GM23338 (cell line): Measurements from ENCODE around the gene CCDC167. TPM values are rescaled to one million over a fixed set of nuclear protein-coding genes. Genes with fewer than 3 reads are reported as not detected.

Experiments
- ATAC-seq: fragments of 200-7000 bp; cut with Tn5 transposase; 3 replicates; pipeline ENCODE4 v1.9.1; 2020
- DNase-seq: peaks from one replicate; pipeline ENCODE4 v3.0.0-alpha.2; 2015; ENCODE audit warnings: low spot score
- H2AFZ ChIP-seq: fragments of 200-600 bp; sonication (generic); 2 replicates; pipeline ENCODE4 v1.8.0; 2016; ENCODE audit warnings: antibody characterized with exemption, mild to moderate bottlenecking, moderate library complexity
- H3F3A ChIP-seq: fragments of 200-600 bp; sonication (generic); replicated peaks from 2 replicates; pipeline ENCODE4 v1.8.0; 2017; ENCODE audit warnings: antibody characterized with exemption, mixed run types, low read depth
- H3K27ac ChIP-seq: fragments of 200-600 bp; sonication (generic); 2 replicates; pipeline ENCODE4 v1.6.1; 2016; ENCODE audit warnings: low read depth
- H3K27me3 ChIP-seq: fragments of 200-600 bp; sonication (generic); 2 replicates; pipeline ENCODE4 v1.8.0; 2016; ENCODE audit warnings: mild to moderate bottlenecking, mixed run types, moderate library complexity; ENCODE audit not compliant: insufficient read depth
- H3K36me3 ChIP-seq: fragments of 200-600 bp; sonication (generic); 2 replicates; pipeline ENCODE4 v1.8.0; 2016; ENCODE audit warnings: mild to moderate bottlenecking; ENCODE audit not compliant: insufficient read depth
- H3K4me1 ChIP-seq: fragments of 200-600 bp; sonication (generic); 2 replicates; pipeline ENCODE4 v1.8.0; 2016; ENCODE audit warnings: mild to moderate bottlenecking, moderate library complexity; ENCODE audit not compliant: insufficient read depth
- H3K4me2 ChIP-seq: fragments of 200-600 bp; sonication (generic); 2 replicates; pipeline ENCODE4 v1.7.1; 2017; ENCODE audit warnings: mixed run types
- H3K4me3 ChIP-seq: fragments of 200-600 bp; sonication (generic); 2 replicates; pipeline ENCODE4 v1.6.1; 2016; ENCODE audit warnings: mixed run types
- H3K79me2 ChIP-seq: fragments of 200-600 bp; sonication (generic); replicated peaks from 2 replicates; pipeline ENCODE4 v1.8.0; 2017; ENCODE audit warnings: mild to moderate bottlenecking; ENCODE audit not compliant: insufficient read depth
- H3K9me2 ChIP-seq: fragments of 200-600 bp; sonication (generic); 2 replicates; pipeline ENCODE4 v1.8.0; 2017; ENCODE audit not compliant: insufficient read depth
- H4K20me1 ChIP-seq: fragments of 200-600 bp; sonication (generic); replicated peaks from 2 replicates; pipeline ENCODE4 v1.8.0; 2017; ENCODE audit warnings: mild to moderate bottlenecking; ENCODE audit not compliant: insufficient read depth
- H3K27ac Mint-ChIP-seq: 2 replicates; pipeline ENCODE4 v1.8.0; 2020; ENCODE audit warnings: inconsistent platforms, mild to moderate bottlenecking, moderate library complexity, mixed read lengths
- H3K27me3 Mint-ChIP-seq: 3 replicates; pipeline ENCODE4 v1.8.0; 2022; ENCODE audit warnings: low read depth, mild to moderate bottlenecking, moderate library complexity, mixed read lengths, inconsistent platforms; ENCODE audit not compliant: insufficient read depth, poor library complexity
- H3K36me3 Mint-ChIP-seq: 3 replicates; pipeline ENCODE4 v1.8.0; 2021; ENCODE audit warnings: low read depth, mild to moderate bottlenecking, inconsistent platforms, moderate library complexity, mixed read lengths
- H3K4me1 Mint-ChIP-seq: 3 replicates; pipeline ENCODE4 v1.8.0; 2020; ENCODE audit warnings: mild to moderate bottlenecking, inconsistent platforms, mixed read lengths
- H3K4me3 Mint-ChIP-seq: 3 replicates; pipeline ENCODE4 v1.8.0; 2021; ENCODE audit warnings: moderate library complexity, mild to moderate bottlenecking, inconsistent platforms, mixed read lengths
- H3K9me3 Mint-ChIP-seq: 3 replicates; pipeline ENCODE4 v1.8.0; 2020; ENCODE audit warnings: moderate library complexity, mild to moderate bottlenecking, inconsistent platforms, mixed read lengths
- CREB1 ChIP-seq: fragments of 250-450 bp; sonication (Bioruptor Pico); IDR thresholded peaks from 2 replicates; pipeline ENCODE4 v1.5.0; 2020; ENCODE audit warnings: low read depth, mild to moderate bottlenecking, moderate library complexity
- EZH2 ChIP-seq: fragments of 200-600 bp; sonication (generic); IDR thresholded peaks from one replicate; pipeline ENCODE4 v1.8.0; 2017; ENCODE audit warnings: antibody characterized with exemption, mild to moderate bottlenecking, low read depth; ENCODE audit not compliant: unreplicated experiment
- EZH2phosphoT487 ChIP-seq: fragments of 200-600 bp; sonication (generic); IDR thresholded peaks from one replicate; pipeline ENCODE4 v1.8.1; 2018; ENCODE audit warnings: antibody characterized with exemption; ENCODE audit not compliant: unreplicated experiment
- JUNB ChIP-seq: IDR thresholded peaks from one replicate; pipeline ENCODE4 v1.6.1; 2016; ENCODE audit warnings: antibody characterized with exemption; ENCODE audit not compliant: unreplicated experiment
- NANOG ChIP-seq: IDR thresholded peaks from 2 replicates; pipeline ENCODE4 v1.6.1; 2016; ENCODE audit warnings: antibody characterized with exemption, borderline replicate concordance
- POLR2AphosphoS5 ChIP-seq: IDR thresholded peaks from 2 replicates; pipeline ENCODE4 v1.6.1; 2016; ENCODE audit warnings: antibody characterized with exemption, low read depth
- REST ChIP-seq: IDR thresholded peaks from one replicate; pipeline ENCODE4 v1.6.1; 2018; ENCODE audit warnings: antibody characterized with exemption; ENCODE audit not compliant: unreplicated experiment
- STAT1 ChIP-seq: IDR thresholded peaks from one replicate; pipeline ENCODE4 v1.6.1; 2016; ENCODE audit warnings: antibody characterized with exemption; ENCODE audit not compliant: unreplicated experiment
- ZNF114 ChIP-seq: fragments of 250-450 bp; sonication (Bioruptor Pico); IDR thresholded peaks from 2 replicates; pipeline ENCODE4 v1.5.0; 2020; ENCODE audit warnings: mild to moderate bottlenecking, moderate library complexity
- ZNF331 ChIP-seq: fragments of 250-450 bp; sonication (Bioruptor Pico); IDR thresholded peaks from 2 replicates; pipeline ENCODE4 v1.5.0; 2020; ENCODE audit warnings: low read depth, mild to moderate bottlenecking, moderate library complexity
- ZNF462 ChIP-seq: fragments of 250-450 bp; sonication (Bioruptor Pico); IDR thresholded peaks from 2 replicates; pipeline ENCODE4 v1.5.0; 2020; ENCODE audit warnings: mild to moderate bottlenecking, moderate library complexity
- polyA plus RNA-seq: library from polyadenylated mRNA; unstranded; fragments of >200 nt; fragmentation: Nextera tagmentation; extraction: Ambion mirVana; gene quantifications from 2 replicates; pipeline ENCODE4 v1.2.1, GENCODE V29; 2016
- total RNA-seq: library from RNA; depleted of rRNA; stranded (reverse); fragments of >200 nt; shearing (Covaris generic); gene quantifications from 2 replicates; pipeline ENCODE4 v1.2.3, GENCODE V29; 2014
- TF ChIP-seq, protein P1 (sequence below): IDR thresholded peaks from 2 replicates; pipeline ENCODE4 v1.6.1; 2016; ENCODE audit warnings: antibody characterized with exemption
- TF ChIP-seq, protein P2 (sequence below), 2 experiments: fragments of 200-600 bp in 1 of 2; sonication (generic) in 1 of 2; conservative IDR thresholded peaks; 2 replicates each; pipeline versions ENCODE4 v1.5.1 to v1.6.1; 2016 to 2017; ENCODE audit warnings: antibody characterized with exemption in 2 of 2, low read depth in 2 of 2, mild to moderate bottlenecking in 2 of 2, moderate library complexity in 1 of 2

CCDC167 gene
- total and polyA plus RNA-seq, 2 experiments from 2014 or later, result 17.6 to 21.4 TPM

DNA sequence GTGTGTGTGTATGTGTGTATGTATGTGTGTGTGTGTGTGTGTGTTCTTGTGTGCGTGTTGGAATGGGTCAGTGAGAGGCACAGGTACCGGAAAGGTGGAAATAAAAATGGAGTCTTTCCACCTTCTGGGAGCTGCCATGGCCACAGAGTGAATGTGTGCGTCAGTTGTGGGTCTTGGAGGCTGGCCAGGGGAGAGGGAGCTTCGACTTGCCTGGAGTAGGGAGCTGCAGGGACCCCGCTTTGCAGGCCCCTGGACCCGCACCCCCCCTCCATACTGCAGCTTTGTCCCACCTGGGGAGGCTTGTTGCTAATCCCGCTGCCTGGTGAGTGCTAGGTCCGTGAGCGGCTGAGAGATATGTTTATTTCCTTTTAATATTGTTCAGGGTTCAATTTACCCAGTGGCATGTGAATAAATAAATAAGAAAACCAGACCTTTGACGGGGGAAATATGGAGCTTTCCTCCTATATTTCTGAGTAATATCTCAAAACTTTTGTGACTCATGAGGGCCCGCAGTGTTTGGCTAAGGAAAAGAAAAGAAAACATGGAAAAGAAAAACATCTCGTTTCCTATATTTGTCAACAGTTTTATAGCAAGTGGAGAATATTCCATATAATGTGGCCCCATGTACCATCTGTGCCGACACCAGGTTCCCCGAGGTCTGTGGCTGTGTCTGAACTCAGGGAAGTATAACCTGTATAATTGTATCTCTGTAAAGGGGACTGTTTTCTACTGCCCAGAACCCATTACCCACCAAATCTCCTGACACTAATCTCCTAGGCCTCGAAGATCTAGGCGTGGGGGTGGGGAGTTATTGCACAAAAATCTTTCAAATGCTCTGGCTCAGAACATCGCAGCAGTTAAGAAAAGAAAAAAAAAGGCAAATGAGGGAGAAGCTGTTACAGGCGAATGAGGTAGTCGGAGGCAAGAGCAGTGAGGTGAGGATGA is 24.6 kb upstream of the CCDC167 start:
- Histone ChIP-seq H4K20me1 (peaks cover 5% of the 10 kb centered on the region; the same call in 1 of the 2 replicates), H3K4me3 (no peak overlapping the region), H3K79me2 (no peaks in the 10 kb centered on the region), H3K27ac (no peak overlapping the region), H3K9me2 (no peaks in the 10 kb centered on the region), H3K4me2 (no peak overlapping the region), H3F3A (no peaks in the 10 kb centered on the region), H2AFZ (no peak overlapping the region), H3K27me3 (no peaks in the 10 kb centered on the region), H3K36me3 (no peaks in the 10 kb centered on the region), H3K4me1 (no peaks in the 10 kb centered on the region; the same call in 1 of the 2 replicates)
- Mint-ChIP-seq H3K27ac (no peak overlapping the region), H3K27me3 (peaks cover 9% of the 10 kb centered on the region), H3K9me3 (no peaks in the 10 kb centered on the region; the same call in 2 of the 3 replicates), H3K4me1 (peaks cover 15% of the 10 kb centered on the region; the same call in 2 of the 3 replicates), H3K4me3 (no peak overlapping the region), H3K36me3 (no peaks in the 10 kb centered on the region)
- TF ChIP-seq STAT1 (no peak), JUNB (no peak), NANOG (no peak), ZNF114 (CRISPR knock-in tag) (no peak), ZNF331 (no peak), CREB1 (no peak), EZH2 (no peak), REST (no peak), ZNF462 (CRISPR knock-in tag) (no peak), POLR2AphosphoS5 (no peak), EZH2phosphoT487 (no peak)
- TF ChIP-seq, protein P1, sequence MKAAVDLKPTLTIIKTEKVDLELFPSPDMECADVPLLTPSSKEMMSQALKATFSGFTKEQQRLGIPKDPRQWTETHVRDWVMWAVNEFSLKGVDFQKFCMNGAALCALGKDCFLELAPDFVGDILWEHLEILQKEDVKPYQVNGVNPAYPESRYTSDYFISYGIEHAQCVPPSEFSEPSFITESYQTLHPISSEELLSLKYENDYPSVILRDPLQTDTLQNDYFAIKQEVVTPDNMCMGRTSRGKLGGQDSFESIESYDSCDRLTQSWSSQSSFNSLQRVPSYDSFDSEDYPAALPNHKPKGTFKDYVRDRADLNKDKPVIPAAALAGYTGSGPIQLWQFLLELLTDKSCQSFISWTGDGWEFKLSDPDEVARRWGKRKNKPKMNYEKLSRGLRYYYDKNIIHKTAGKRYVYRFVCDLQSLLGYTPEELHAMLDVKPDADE, result no peak
- TF ChIP-seq, protein P2, sequence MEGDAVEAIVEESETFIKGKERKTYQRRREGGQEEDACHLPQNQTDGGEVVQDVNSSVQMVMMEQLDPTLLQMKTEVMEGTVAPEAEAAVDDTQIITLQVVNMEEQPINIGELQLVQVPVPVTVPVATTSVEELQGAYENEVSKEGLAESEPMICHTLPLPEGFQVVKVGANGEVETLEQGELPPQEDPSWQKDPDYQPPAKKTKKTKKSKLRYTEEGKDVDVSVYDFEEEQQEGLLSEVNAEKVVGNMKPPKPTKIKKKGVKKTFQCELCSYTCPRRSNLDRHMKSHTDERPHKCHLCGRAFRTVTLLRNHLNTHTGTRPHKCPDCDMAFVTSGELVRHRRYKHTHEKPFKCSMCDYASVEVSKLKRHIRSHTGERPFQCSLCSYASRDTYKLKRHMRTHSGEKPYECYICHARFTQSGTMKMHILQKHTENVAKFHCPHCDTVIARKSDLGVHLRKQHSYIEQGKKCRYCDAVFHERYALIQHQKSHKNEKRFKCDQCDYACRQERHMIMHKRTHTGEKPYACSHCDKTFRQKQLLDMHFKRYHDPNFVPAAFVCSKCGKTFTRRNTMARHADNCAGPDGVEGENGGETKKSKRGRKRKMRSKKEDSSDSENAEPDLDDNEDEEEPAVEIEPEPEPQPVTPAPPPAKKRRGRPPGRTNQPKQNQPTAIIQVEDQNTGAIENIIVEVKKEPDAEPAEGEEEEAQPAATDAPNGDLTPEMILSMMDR (conservative IDR thresholded peaks at IDR 0.05; ENCODE audit: low read depth in 2 of 2), result no peak
- DNase-seq, result no peak
- no peak for ATAC-seq
